Measurements from ENCODE around the gene MATN4.

Gene MATN4

GRCh38 chr20:45340236-45340847 is 32.2 kb upstream of the MATN4 start:
- DNase-seq: no peak

DNA sequence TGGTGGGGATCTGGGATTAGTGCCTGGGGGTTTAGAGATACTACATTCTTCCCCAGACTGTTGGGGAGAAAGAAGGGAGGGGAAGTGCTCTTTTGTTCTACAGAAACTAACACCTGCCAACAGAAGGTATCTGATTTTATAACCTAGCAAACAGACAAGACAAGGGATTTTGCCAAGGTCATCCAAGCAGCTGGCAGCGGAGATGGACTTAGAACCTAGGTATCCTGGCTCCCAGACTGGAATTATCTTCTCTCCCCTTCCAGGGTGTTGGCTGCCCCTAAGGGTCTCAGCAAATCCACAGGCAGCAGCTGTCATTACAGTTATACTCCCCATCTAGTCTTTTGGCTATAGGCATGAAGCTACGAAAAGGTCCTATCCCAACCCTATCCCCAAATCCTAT is 31.7 kb upstream of the MATN4 start:
- DNase-seq: no peak

GRCh38 chr20:45339084-45339483 is 31.0 kb upstream of the MATN4 start:
- no peak for DNase-seq

GRCh38 chr20:45338121-45339030 is 30.3 kb upstream of the MATN4 start:
- no peak for DNase-seq

DNA sequence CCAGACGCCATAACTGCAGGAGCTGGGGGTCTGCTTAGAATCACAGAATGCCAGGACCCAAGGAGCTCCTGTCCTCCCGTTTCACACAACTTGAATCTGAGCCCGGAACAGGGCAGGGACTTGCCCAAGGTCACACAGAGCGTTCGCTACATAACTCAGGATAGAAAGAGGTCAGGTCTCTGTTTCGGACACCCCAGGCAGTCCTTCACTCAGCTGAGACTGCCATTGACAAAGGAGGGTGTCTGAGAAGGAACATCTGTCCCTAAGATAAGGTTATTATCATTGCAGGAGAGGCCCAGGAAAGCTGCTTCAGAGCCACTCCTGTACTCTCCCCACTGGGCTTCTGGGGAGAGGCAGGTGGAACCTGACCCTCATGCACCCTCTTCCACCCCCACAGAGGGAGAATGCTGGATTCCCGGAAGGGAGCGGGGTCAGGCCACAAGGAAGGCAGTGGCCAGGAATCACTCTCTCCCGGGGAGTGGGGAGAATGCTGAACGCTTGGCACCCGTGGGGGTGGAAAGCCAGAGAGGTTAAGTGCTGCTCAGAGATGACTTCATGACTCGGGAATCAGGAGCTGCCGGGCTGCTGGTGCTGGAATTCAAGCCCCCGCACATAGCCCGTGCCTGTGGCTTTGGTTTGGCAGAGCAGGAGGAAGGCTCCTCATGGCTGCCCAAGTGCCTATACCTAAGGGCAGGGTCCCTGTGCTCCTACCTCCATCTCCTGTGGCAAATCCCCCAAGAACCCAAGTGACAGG is 29.4 kb upstream of the MATN4 start:
- DNase-seq: no peak

DNA sequence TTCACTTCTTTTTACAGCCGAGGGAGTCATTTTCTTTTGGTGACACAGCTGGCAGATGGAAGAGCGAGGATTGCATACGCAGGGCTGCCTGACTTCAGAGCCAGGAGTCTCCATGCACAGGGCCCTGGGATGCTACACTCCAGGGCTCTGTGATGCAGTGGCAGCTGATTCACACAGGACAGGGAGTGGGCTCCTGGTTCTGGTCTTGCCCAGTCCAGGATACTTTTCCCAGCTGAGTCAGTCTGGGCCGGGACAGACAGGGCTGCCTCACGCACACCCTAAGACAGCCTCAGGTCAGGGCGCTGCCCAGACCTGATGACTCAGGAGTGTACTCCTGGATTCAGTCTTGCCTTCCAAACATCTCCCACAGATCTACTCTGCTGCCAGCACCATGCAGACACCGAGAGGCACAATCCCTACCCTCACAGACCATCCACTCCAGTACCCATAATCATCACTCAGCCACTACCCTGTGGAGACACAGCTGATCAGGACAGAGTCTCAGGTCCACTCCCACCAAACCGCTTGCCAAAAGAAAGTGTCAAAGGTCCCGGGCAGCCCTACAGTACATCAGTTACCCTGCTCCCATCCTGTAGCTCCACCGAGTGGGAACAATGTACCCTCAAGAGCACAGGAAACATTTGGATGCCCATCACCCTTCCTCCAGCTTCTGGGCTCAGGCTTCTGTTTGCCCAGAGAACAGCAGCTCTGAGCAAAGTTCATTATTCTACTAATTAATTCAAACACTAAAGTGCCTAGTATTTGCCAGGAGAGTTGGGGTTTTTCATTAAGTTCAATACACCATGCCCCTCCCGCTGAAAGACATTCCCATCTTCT is 28.6 kb upstream of the MATN4 start:
- no peak for DNase-seq

GRCh38 chr20:45330476-45330875 is 22.4 kb upstream of the MATN4 start:
- no peak for DNase-seq

DNA sequence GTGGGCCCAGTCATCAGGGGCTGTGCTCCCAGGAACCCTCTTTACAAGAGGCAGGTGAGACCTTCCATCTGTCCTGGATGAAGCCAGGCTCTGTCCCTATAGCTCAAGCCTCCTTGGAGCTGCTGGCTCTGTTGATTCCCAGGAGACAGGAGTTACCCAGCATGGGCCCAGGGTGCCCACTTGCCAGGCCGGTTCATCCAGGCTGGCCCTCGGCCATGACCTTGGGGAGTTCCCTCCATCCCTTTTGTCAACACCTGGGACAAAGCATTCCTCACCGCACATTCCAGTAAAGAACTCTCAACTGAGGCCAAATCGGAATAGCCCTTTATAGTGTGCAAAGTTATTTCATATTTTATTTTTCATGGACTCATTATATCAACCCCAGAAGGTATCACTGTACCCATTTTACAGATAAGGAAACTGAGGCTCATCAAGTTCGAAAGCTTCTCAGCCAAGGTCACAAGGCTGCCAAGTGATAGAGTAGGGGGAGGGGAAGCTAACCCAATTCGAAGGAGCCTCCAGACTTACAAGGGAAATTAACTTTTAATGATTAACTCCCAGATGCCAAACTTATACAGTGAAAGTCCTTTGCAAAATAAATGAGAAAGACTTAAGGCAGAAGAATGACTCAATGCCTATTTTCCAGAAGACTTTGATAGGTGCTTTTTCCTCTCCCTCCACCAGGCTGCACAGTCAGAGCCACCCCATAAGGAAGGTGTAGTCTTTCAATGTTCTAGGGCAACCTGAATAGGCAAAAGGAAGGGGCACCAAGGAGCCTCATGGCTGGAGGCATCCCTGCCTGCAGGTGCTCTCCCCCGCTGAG is 21.6 kb upstream of the MATN4 start:
- no peak for DNase-seq

GRCh38 chr20:45328451-45328850 is 20.4 kb upstream of the MATN4 start:
- DNase-seq: no peak

- DNase-seq: no peak
These were observed 17.3 kb upstream of the MATN4 start for GRCh38 chr20:45325371-45325770.

GRCh38 chr20:45323731-45324130 is 15.6 kb upstream of the MATN4 start:
- DNase-seq: no peak

DNA sequence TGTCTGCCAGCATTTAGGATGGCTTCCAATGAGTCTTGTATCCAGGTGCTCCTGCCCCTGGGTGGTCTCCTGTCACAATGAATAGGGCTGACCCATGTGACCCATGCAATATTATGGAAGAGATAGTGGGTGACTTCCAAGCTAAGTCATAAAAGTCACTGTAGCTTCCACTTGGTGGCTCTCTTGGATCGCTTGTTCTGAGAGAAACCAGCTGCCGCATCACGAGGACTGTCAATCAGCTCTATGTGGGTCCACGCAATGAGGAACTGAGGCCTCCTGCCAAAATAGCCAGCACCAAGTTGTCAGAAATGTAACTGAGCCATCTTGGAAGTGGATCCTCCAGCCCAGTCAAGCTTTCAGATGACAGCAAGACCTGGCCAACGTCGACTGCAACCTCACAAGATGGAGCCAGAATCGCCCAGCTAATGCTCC is 14.9 kb upstream of the MATN4 start:
- DNase-seq: peak; percentile 7

- DNase-seq: peak; percentile 40
These were observed 13.0 kb upstream of the MATN4 start for GRCh38 chr20:45320948-45321595.

- no peak for DNase-seq
These were observed 10.8 kb upstream of the MATN4 start for GRCh38 chr20:45318948-45319347.

DNA sequence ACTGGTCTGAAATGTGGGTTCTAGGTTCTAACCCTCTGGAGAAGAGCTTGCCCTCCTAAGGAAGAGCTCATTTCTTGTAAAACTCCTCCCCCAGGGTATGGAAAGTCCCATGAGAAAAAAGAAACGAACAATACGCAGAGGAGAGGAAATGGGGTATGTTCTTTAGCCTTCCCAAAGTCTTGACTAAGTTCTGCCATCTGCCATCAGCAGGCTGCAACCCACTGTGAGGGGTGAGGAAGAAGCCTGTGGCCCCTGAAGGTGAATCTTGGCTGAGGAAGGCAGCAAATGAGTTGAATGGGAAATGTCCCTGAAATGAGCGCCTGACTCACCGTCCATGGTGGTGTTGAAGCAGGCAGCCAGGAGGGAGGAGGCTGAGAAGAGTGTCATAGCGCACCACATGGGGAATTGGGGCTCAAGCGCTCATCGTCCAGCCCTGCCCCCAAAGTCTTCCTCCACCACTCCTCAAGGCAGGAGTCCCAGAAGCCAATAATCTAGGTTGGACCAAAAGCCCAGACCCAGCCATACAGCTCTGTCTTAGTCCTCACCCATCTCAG is 10.4 kb upstream of the MATN4 start:
- no peak for DNase-seq

- DNase-seq: no peak
These were observed 9.7 kb upstream of the MATN4 start for GRCh38 chr20:45317826-45318225.

DNA sequence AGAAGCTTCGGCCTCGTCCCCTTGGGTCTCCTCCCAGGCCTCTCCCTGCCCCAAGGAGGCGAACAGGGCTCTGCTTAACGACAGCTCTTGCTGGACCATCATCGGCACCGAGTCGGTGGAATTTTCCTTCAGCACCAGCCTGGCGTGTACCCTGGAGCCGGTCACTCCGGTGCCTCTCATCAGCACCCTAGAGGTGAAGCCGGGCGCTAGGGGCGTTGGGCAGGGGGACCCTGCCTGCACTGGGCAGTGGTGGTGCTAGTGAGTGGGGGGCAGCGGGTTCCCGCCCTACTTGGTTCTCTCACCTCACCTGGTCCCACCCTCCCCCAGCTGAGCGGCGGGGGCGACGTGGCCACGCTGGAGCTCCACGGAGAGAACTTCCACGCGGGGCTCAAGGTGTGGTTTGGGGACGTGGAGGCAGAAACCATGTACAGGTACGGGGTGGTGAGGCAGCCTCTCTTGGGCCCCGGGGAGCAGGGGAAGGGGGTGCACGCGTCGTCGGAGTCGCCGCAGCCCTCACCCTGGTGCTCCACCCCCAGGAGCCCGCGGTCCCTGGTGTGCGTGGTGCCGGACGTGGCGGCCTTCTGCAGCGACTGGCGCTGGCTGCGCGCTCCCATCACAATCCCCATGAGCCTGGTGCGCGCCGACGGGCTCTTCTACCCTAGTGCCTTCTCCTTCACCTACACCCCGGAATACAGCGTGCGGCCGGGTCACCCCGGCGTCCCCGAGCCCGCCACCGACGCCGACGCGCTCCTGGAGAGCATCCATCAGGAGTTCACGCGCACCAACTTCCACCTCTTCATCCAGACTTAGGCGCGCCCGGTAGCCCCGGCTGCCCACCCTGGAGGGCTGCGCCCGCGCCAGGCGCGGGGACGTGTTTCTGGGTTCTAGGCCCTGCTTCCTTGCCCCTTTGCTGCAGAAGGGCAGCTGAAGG is 8.3 kb upstream of the MATN4 start:
- no peak for DNase-seq

GRCh38 chr20:45315672-45316071 is 7.6 kb upstream of the MATN4 start:
- no peak for DNase-seq

DNA sequence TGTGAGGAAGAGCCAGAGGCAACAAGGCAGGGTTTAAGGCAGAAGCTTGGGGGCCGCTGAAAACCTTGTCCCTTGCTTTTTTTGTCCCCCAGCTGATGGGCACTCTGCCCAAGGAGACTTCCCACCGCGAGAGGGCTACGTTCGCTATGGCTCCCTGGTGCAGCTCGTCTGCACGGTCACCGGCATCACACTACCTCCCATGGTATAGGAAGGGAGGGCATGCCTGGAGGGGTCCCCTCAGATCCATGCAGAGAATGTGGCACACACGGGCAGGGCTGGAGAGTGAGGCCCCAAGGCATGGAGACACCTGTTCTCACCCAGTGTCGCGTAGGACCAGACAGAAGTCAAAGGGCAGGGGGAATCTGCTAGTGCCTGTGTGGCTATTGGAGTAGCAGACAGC is 5.8 kb upstream of the MATN4 start:
- no peak for DNase-seq
